Stimulated activated CD4-positive, alpha-beta T cell treated with anti-CD3 and anti-CD28 coated beads, Interleukin-2, amount 100 ng/mL, for 4 hours (primary cell): Measurements from ENCODE around the gene DCST2.

Source experiments
- DNase-seq: peaks from one replicate; pipeline ENCODE4 v3.0.0-alpha.2; 2020; ENCODE audit warnings: low read depth

The DCST2 gene

GRCh38 chr1:154975409-154976059, 58.0 kb downstream of the DCST2 start:
- DNase-seq = no peak

- peak; percentile 89 for DNase-seq
Observed at GRCh38 chr1:154974808-154975408, 58.7 kb downstream of the DCST2 start.

GRCh38 chr1:154974102-154974807, 59.3 kb downstream of the DCST2 start, which contains the start of gene CKS1B:
CKS1B (plus strand) TSS chr1:154974681; CDS start chr1:154974746, 65 bp downstream.
- peak; percentile 93 for DNase-seq

- DNase-seq = peak; percentile 85
Observed at GRCh38 chr1:154973344-154974101, 60.1 kb downstream of the DCST2 start.

- no peak for DNase-seq
Observed at GRCh38 chr1:154972517-154973343, 60.9 kb downstream of the DCST2 start.

- no peak for DNase-seq
Observed at GRCh38 chr1:154972213-154972516, 61.4 kb downstream of the DCST2 start.

- no peak for DNase-seq
Observed at GRCh38 chr1:154971341-154971998, 62.1 kb downstream of the DCST2 start.

- no peak for DNase-seq
Observed at GRCh38 chr1:154970631-154971340, 62.8 kb downstream of the DCST2 start, which contains the start of gene SHC1. SHC1 (minus strand) TSS chr1:154970747; CDS start chr1:154970526, 221 bp downstream.

GRCh38 chr1:154969860-154970452, 63.6 kb downstream of the DCST2 start:
- DNase-seq = no peak

- no peak for DNase-seq
Observed at GRCh38 chr1:154969246-154969645, 64.3 kb downstream of the DCST2 start.

- DNase-seq = no peak
Observed at GRCh38 chr1:154968731-154969130, 64.8 kb downstream of the DCST2 start.
